Memory B cell (primary cell): ENCODE results near the gene EMD.

Experiments
- ATAC-seq: fragments of 150-1000 bp; cut with Tn5 transposase; 2 replicates; pipeline ENCODE4 v1.10.0; 2021; ENCODE audit warnings: low read depth, mild to moderate bottlenecking, moderate library complexity
- DNase-seq, 2 donors: peaks; one replicate each; pipeline ENCODE4 v3.0.0; 2022; ENCODE audit warnings: low spot score in 2 of 2
- H3K27ac Mint-ChIP-seq: one replicate; pipeline ENCODE4 v1.8.0; 2022; ENCODE audit warnings: mild to moderate bottlenecking, moderate library complexity, mixed read lengths
- H3K27me3 Mint-ChIP-seq: one replicate; pipeline ENCODE4 v1.8.0; 2022; ENCODE audit warnings: mixed read lengths
- H3K36me3 Mint-ChIP-seq: one replicate; pipeline ENCODE4 v1.8.0; 2022; ENCODE audit warnings: mild to moderate bottlenecking, mixed read lengths
- H3K4me1 Mint-ChIP-seq: one replicate; pipeline ENCODE4 v1.8.0; 2022; ENCODE audit warnings: mixed read lengths
- H3K4me3 Mint-ChIP-seq: one replicate; pipeline ENCODE4 v1.8.0; 2022; ENCODE audit warnings: mild to moderate bottlenecking, moderate library complexity, mixed read lengths
- H3K9me3 Mint-ChIP-seq: one replicate; pipeline ENCODE4 v1.8.0; 2022; ENCODE audit warnings: mixed read lengths

Gene EMD

GRCh38 chrX:154372612-154373022 is 6.5 kb upstream of the EMD start:
- ATAC-seq: no peak
- Mint-ChIP-seq H3K4me1 (peaks cover 10% of the 10 kb centered on the region), H3K27ac (peak overlapping the region; percentile 72), H3K27me3 (no peaks in the 10 kb centered on the region), H3K36me3 (peaks cover 2% of the 10 kb centered on the region), H3K9me3 (no peaks in the 10 kb centered on the region), H3K4me3 (peak overlapping the region; percentile 93)
- DNase-seq: no peak

DNA sequence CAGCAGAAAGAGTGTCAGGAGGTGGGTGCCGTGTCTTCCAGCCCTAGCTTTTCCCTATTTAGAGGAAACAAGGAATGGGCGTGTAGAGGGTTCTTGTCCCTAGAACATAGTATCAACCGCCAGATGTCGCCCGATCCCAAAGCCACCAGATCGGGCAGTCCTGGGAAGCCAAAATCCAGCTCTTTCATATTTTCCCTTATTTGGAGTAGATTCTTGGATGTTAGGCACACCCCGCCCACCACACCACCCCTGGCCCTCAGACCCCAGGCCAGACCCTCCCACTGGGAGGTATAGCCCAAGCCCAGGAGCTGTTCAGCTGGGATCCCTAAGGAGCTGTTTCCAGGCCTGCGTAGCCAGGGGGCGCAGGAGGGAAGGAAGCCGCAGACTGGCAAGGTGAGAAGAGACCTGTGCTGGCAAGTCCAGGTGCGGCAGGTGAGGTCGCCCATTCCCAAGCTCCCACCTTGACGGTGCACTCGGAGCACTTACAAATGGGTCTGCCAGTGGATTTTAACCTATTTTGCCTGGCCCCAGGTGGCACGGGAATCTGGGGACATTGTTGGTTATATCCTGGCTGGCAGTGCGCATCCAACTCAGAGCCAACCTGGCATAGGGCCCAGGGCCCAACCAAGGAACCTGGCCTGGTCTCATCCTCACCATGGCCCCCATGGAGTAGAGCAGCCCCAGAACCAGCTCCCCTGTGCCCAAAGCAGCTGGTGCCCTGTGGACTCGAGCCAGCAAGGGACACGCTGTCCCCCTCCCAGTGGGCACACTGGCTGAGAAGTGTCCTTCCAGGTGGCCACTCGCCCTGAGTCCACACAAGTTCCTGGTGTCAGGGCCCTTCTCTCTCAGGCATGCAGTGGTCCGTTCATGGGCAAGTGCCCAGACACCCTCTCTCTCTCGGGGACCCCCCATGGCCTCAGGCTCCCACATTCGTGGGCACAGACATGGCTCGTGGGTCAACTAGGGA is 5.5 kb upstream of the EMD start:
- peak overlapping the region; percentile 37 for H3K4me3 Mint-ChIP-seq
- DNase-seq (no peak), ATAC-seq (no peak)
- peaks cover 5% of the 10 kb centered on the region for H3K4me1 Mint-ChIP-seq
- no peaks in the 10 kb centered on the region for H3K27me3 Mint-ChIP-seq
- H3K27ac Mint-ChIP-seq: no peak overlapping the region
- H3K36me3 Mint-ChIP-seq: no peaks in the 10 kb centered on the region
- no peaks in the 10 kb centered on the region for H3K9me3 Mint-ChIP-seq

GRCh38 chrX:154374313-154375155 is 4.6 kb upstream of the EMD start, which contains the start of gene FLNA:
FLNA (minus strand) TSS chrX:154374634; CDS start chrX:154371245, 3,389 bp downstream.
- H3K4me3 Mint-ChIP-seq: peak within 1 kb of the TSS; percentile 43

GRCh38 chrX:154375156-154375504 is 4.0 kb upstream of the EMD start:
- H3K27me3 Mint-ChIP-seq: no peaks in the 10 kb centered on the region
- H3K4me3 Mint-ChIP-seq: no peak overlapping the region
- ATAC-seq (no peak), DNase-seq (no peak)
- no peaks in the 10 kb centered on the region for H3K9me3 Mint-ChIP-seq
- H3K36me3 Mint-ChIP-seq: no peaks in the 10 kb centered on the region
- peaks cover 5% of the 10 kb centered on the region for H3K4me1 Mint-ChIP-seq
- no peak overlapping the region for H3K27ac Mint-ChIP-seq

More at GRCh38 chrX:154374313-154375155, 4.6 kb upstream of the EMD start, which contains the start of gene FLNA:
- H3K36me3 Mint-ChIP-seq: no peaks in the 10 kb centered on the region
- ATAC-seq (no peak), DNase-seq (no peak)
- H3K27ac Mint-ChIP-seq: no peak within 1 kb of the TSS
- no peaks in the 10 kb centered on the region for H3K9me3 Mint-ChIP-seq
- no peaks in the 10 kb centered on the region for H3K27me3 Mint-ChIP-seq
- peaks cover 5% of the 10 kb centered on the region for H3K4me1 Mint-ChIP-seq

- no peak overlapping the region for H3K4me3 Mint-ChIP-seq
- H3K9me3 Mint-ChIP-seq: no peaks in the 10 kb centered on the region
- ATAC-seq (no peak), DNase-seq (no peak)
- peaks cover 7% of the 10 kb centered on the region for H3K4me1 Mint-ChIP-seq
- no peaks in the 10 kb centered on the region for H3K27me3 Mint-ChIP-seq
- H3K36me3 Mint-ChIP-seq: peaks cover 2% of the 10 kb centered on the region
- H3K27ac Mint-ChIP-seq: no peak overlapping the region
These were observed 2.3 kb upstream of the EMD start for GRCh38 chrX:154376774-154377173.

GRCh38 chrX:154378059-154378798 is 866 bp upstream of the EMD start:
- H3K27me3 Mint-ChIP-seq: no peaks in the 10 kb centered on the region
- DNase-seq (peak; percentile 31 to 55), ATAC-seq (no peak)

GRCh38 chrX:154379569-154379951 is 465 bp downstream of the EMD start:
- H3K4me3 Mint-ChIP-seq: peak overlapping the region; percentile 82
- no peaks in the 10 kb centered on the region for H3K27me3 Mint-ChIP-seq
- H3K36me3 Mint-ChIP-seq: peaks cover 2% of the 10 kb centered on the region
- no peaks in the 10 kb centered on the region for H3K9me3 Mint-ChIP-seq
- DNase-seq: no peak
- peaks cover 2% of the 10 kb centered on the region for H3K4me1 Mint-ChIP-seq
- peak overlapping the region; percentile 90 for H3K27ac Mint-ChIP-seq
- no peak for ATAC-seq

More at GRCh38 chrX:154378059-154378798, 866 bp upstream of the EMD start:
- H3K36me3 Mint-ChIP-seq: peaks cover 2% of the 10 kb centered on the region
- peaks cover 2% of the 10 kb centered on the region for H3K4me1 Mint-ChIP-seq
- peak overlapping the region; percentile 83 for H3K4me3 Mint-ChIP-seq
- H3K9me3 Mint-ChIP-seq: no peaks in the 10 kb centered on the region
- H3K27ac Mint-ChIP-seq: peak overlapping the region; percentile 90

DNA sequence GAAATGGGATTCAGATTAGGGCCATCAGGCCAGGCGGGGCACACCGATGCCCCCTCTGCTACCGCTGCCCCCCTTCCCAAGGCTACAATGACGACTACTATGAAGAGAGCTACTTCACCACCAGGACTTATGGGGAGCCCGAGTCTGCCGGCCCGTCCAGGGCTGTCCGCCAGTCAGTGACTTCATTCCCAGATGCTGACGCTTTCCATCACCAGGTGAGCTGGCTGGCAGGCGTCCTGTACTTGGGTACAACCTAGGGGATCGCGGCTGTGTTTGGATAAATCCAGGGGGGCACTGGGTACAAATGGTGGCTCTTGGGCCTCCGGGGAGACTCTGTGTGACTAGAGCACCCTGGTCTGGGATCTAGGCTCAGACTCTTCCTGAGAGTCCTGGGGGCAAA is 1.1 kb downstream of the EMD start:
- Mint-ChIP-seq H3K27ac (peak overlapping the region; percentile 90), H3K9me3 (no peaks in the 10 kb centered on the region), H3K36me3 (peaks cover 2% of the 10 kb centered on the region), H3K4me1 (peaks cover 2% of the 10 kb centered on the region), H3K4me3 (peak overlapping the region; percentile 82), H3K27me3 (no peaks in the 10 kb centered on the region)
- ATAC-seq (no peak), DNase-seq (no peak)

- peak overlapping the region; percentile 64 for H3K27ac Mint-ChIP-seq
- H3K27me3 Mint-ChIP-seq: no peaks in the 10 kb centered on the region
- no peak for DNase-seq
- H3K4me1 Mint-ChIP-seq: peaks cover 2% of the 10 kb centered on the region
- no peaks in the 10 kb centered on the region for H3K9me3 Mint-ChIP-seq
- peak overlapping the region; percentile 82 for H3K4me3 Mint-ChIP-seq
- no peak for ATAC-seq
- H3K36me3 Mint-ChIP-seq: peaks cover 2% of the 10 kb centered on the region
These were observed 1.7 kb downstream of the EMD start for GRCh38 chrX:154380787-154381186.

- peak overlapping the region; percentile 64 for H3K27ac Mint-ChIP-seq
- H3K27me3 Mint-ChIP-seq: no peaks in the 10 kb centered on the region
- peaks cover 2% of the 10 kb centered on the region for H3K4me1 Mint-ChIP-seq
- no peaks in the 10 kb centered on the region for H3K9me3 Mint-ChIP-seq
- ATAC-seq (no peak), DNase-seq (no peak)
- H3K4me3 Mint-ChIP-seq: no peak overlapping the region
- H3K36me3 Mint-ChIP-seq: peaks cover 2% of the 10 kb centered on the region
These were observed 2.2 kb downstream of the EMD start for GRCh38 chrX:154381271-154381670.

- peaks cover 2% of the 10 kb centered on the region for H3K4me1 Mint-ChIP-seq
These were observed 3.5 kb downstream of the EMD start for GRCh38 chrX:154382483-154383069.

GRCh38 chrX:154383359-154384283 is 4.5 kb downstream of the EMD start:
- H3K4me1 Mint-ChIP-seq: peaks cover 2% of the 10 kb centered on the region
- H3K36me3 Mint-ChIP-seq: peaks cover 2% of the 10 kb centered on the region
- no peak for ATAC-seq
- peak overlapping the region; percentile 50 for H3K27ac Mint-ChIP-seq
- DNase-seq: no peak
- H3K27me3 Mint-ChIP-seq: no peaks in the 10 kb centered on the region
- no peak overlapping the region for H3K4me3 Mint-ChIP-seq
- no peaks in the 10 kb centered on the region for H3K9me3 Mint-ChIP-seq

More at GRCh38 chrX:154382483-154383069, 3.5 kb downstream of the EMD start:
- DNase-seq: no peak
- Mint-ChIP-seq H3K4me3 (no peak overlapping the region), H3K27me3 (no peaks in the 10 kb centered on the region), H3K27ac (peak overlapping the region; percentile 31), H3K9me3 (no peaks in the 10 kb centered on the region), H3K36me3 (peaks cover 2% of the 10 kb centered on the region)
- ATAC-seq: no peak
